Ovary (tissue), 9 donors: ENCODE measurements around the gene NCOA6. TPM values are rescaled to one million over a fixed set of nuclear protein-coding genes. Genes with fewer than 3 reads are reported as not detected.

Source experiments
- DNase-seq, 5 donors: peaks; one replicate each; pipeline ENCODE4 v3.0.0-alpha.2; 2019 to 2020
- H3K27ac ChIP-seq, 2 donors: fragments of 200-600 bp; one replicate each; pipeline versions ENCODE4 v1.5.1 to v1.8.0; 2019 to 2022
- H3K27me3 ChIP-seq: fragments of 200-600 bp; one replicate; pipeline ENCODE4 v1.8.0; 2022
- H3K36me3 ChIP-seq: fragments of 200-600 bp; sonication (generic); one replicate; pipeline ENCODE4 v1.5.1; 2019
- H3K4me1 ChIP-seq: one replicate; pipeline ENCODE4 v1.8.1; 2013; ENCODE audit warnings: mild to moderate bottlenecking, moderate library complexity; ENCODE audit not compliant: insufficient read depth
- H3K4me3 ChIP-seq: fragments of 200-600 bp; sonication (generic); one replicate; pipeline ENCODE4 v1.5.1; 2017
- H3K9me3 ChIP-seq, 2 donors: fragments of 200-600 bp in 1 of 2; sonication (generic) in 1 of 2; one replicate each; pipeline versions ENCODE4 v1.5.1 to v1.8.1; 2013 to 2019; ENCODE audit warnings: mild to moderate bottlenecking in 1 of 2, moderate library complexity in 1 of 2
- EP300 ChIP-seq: sonication (generic); formaldehyde crosslinking; IDR thresholded peaks from one replicate; pipeline ENCODE4 v1.6.1; 2017; ENCODE audit warnings: antibody characterized with exemption
- POLR2A ChIP-seq: fragments of 450-650 bp; IDR thresholded peaks from one replicate; pipeline ENCODE4 v1.6.1; 2017; ENCODE audit warnings: antibody characterized with exemption, mild to moderate bottlenecking, moderate library complexity
- WGBS, 3 donors: extraction: QIAGEN DNeasy Blood & Tissue Kit in 1 of 3; methylation state at CpG; one replicate each; pipeline versions ENCODE4 v1.1.5 to v1.1.7; 2013 to 2017; 5-methylcytosine and 5-hydroxymethylcytosine counted together
- intact Hi-C, 4 donors: fragments of 100-400 bp; cut with DNase I; formaldehyde crosslinking; loops; one replicate each; pipeline versions ENCODE4 v1.11.0 to v1.15.1; 2022 to 2023
- polyA plus RNA-seq, 2 donors: library from polyadenylated mRNA; stranded (reverse); fragments of 200-250 nt in 1 of 2; fragments of 350-450 nt in 1 of 2; fragmentation: Illumina TruSeq in 1 of 2; extraction: RNeasy Lipid Tissue Mini Kit (QIAGEN cat#74804) in 1 of 2; gene quantifications; one replicate each; pipeline ENCODE4 v1.2.3, GENCODE V29; 2013 to 2014
- total RNA-seq, 7 donors: library from RNA; depleted of rRNA in 2 of 7; stranded (reverse); fragments of >200 nt in 2 of 7; fragmentation: NEBNext Ultra II Directional in 3 of 7; extraction: Animal tissue kit (Norgen Biotek cat#: 25700) in 3 of 7; gene quantifications; one replicate each; pipeline versions ENCODE4 v1.1.0 to v1.2.4, GENCODE V29; 2016 to 2023
- TF ChIP-seq, protein P1 (sequence below), 3 donors: fragments of 450-650 bp in 2 of 3; fragments of 200-600 bp in 1 of 3; IDR thresholded peaks; one replicate each; pipeline versions ENCODE4 v1.5.1 to v1.8.0; 2016 to 2022; ENCODE audit warnings: antibody characterized with exemption in 3 of 3, mild to moderate bottlenecking in 1 of 3
- donor health status: DM: no; HTN: no; CAD: no; lungs with moderate emphysema.
- donor health status: DM: no; HTN: no; CAD: no.
- donor health status: Bipolar disorder and iron deficiency.
- donor health status: DM: yes; HTN: yes; CAD: no.
- donor health status: DM: no; HTN: no; CAD: no.
- donor health status: DM: yes; HTN: yes; CAD: no.

Gene NCOA6
- total and polyA plus RNA-seq, 9 donors: 10.5 to 31.7 (median 23.9) TPM

DNA sequence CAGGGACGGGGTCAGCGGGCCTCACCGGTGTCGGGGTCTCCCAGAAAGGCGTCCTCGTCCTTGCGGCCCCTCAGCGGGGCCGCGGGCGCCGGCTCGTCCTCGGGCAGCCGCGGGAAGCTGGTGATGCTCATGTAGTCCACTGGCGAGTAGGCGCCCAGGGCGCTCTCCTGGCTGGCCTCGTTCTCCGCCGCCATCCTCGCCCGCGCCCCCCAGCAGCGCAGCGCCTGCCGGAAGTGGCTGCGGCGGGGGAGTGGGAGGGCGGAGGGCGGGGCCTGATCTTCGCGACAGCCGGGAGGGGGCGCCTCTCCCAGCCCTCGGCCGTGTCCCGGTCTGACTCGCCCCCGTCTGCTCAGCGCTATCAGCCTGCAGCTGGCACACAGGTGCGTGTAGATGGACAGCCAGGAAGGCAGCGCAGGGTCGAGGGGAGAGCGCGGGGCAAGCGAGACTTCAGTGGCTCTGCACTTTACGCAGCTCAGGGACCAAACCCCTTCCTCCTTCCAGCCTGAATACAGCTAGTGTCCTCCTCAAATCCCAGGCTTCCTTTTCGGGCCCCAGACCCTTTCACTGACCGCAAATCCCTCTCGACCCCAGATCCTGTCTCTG is 47.3 kb upstream of the NCOA6 start, which contains the start of gene GGT7:
GGT7 (minus strand) TSS at position 235 of the 603 bp plus-strand sequence; CDS start at position 194, 41 bp downstream.
- intact Hi-C loops: loop anchor here in 3 of 4 donors (5.0 kb wide), 2 partner anchors 85 to 220 kb away; partner anchors contain the start of genes GSS (in 3 of the 3), MYH7B (in 3 of the 3) and TRPC4AP (in 2 of the 3)
- H3K36me3 ChIP-seq: no peaks in the 10 kb centered on the region
- H3K9me3 ChIP-seq: no peaks in the 10 kb centered on the region
- WGBS, 3 donors: 0 to 1% (median 1%) methylated on average over 44 to 52 of the region's 52 CpGs
- H3K27ac ChIP-seq: peak within 1 kb of the TSS; percentile 42 to 52
- TF ChIP-seq, protein P1, sequence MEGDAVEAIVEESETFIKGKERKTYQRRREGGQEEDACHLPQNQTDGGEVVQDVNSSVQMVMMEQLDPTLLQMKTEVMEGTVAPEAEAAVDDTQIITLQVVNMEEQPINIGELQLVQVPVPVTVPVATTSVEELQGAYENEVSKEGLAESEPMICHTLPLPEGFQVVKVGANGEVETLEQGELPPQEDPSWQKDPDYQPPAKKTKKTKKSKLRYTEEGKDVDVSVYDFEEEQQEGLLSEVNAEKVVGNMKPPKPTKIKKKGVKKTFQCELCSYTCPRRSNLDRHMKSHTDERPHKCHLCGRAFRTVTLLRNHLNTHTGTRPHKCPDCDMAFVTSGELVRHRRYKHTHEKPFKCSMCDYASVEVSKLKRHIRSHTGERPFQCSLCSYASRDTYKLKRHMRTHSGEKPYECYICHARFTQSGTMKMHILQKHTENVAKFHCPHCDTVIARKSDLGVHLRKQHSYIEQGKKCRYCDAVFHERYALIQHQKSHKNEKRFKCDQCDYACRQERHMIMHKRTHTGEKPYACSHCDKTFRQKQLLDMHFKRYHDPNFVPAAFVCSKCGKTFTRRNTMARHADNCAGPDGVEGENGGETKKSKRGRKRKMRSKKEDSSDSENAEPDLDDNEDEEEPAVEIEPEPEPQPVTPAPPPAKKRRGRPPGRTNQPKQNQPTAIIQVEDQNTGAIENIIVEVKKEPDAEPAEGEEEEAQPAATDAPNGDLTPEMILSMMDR (IDR thresholded peaks at IDR 0.05): peak; percentile 54 to 65 (median 64)
- no peak for TF ChIP-seq EP300
- TF ChIP-seq POLR2A: no peak
- H3K4me1 ChIP-seq: peaks cover 5% of the 10 kb centered on the region
- DNase-seq: peak; percentile 82 to 88 (median 88)
- peak within 1 kb of the TSS; percentile 57 for H3K4me3 ChIP-seq
- H3K27me3 ChIP-seq: no peaks in the 10 kb centered on the region

DNA sequence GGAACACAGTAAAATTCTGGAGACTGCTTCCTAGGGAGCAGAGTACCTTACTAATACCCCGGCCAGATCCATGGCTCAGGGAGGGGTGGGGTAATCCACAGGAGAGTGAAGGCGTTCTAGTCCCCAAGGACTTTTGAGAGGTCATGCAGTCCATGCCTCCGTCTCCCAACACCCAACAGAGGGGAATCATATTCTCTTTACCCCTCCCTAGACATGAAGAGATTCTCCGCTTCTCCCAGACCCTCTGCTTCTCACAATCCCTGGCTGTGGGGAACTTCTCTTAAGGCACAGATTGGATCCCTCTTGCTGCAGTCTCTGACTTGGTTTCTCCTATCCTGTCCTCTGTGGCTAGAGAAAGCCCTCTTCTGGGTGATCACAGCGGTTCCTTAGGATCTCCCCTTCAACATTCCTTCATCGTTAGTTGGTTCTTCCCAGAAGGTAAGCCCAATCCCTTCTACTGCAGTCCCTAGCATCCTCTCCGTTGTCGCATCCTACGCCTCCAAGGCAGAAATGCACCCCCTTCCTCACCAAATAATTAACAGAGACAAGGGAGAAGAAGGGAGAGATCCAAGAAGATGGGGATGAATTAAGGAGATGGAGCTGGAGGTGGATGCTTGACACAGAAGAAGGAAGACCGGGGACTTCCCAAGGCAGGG is 46.6 kb upstream of the NCOA6 start:
- Histone ChIP-seq H3K9me3 (no peaks in the 10 kb centered on the region), H3K4me3 (peak overlapping the region; percentile 57), H3K36me3 (no peaks in the 10 kb centered on the region), H3K27ac (peak overlapping the region; percentile 42 to 52), H3K4me1 (peaks cover 5% of the 10 kb centered on the region), H3K27me3 (no peaks in the 10 kb centered on the region)
- no peak for TF ChIP-seq POLR2A
- TF ChIP-seq EP300: no peak
- TF ChIP-seq, protein P1 (IDR thresholded peaks at IDR 0.05): no peak
- DNase-seq: no peak
- 42 to 46% (median 46%) methylated on average over 10 of the region's 10 CpGs for WGBS, 3 donors
- intact Hi-C loops: loop anchor here in 3 of 4 donors (5.0 kb wide), 2 partner anchors 85 to 220 kb away; partner anchors contain the start of genes GSS (in 3 of the 3), MYH7B (in 3 of the 3) and TRPC4AP (in 2 of the 3)

DNA sequence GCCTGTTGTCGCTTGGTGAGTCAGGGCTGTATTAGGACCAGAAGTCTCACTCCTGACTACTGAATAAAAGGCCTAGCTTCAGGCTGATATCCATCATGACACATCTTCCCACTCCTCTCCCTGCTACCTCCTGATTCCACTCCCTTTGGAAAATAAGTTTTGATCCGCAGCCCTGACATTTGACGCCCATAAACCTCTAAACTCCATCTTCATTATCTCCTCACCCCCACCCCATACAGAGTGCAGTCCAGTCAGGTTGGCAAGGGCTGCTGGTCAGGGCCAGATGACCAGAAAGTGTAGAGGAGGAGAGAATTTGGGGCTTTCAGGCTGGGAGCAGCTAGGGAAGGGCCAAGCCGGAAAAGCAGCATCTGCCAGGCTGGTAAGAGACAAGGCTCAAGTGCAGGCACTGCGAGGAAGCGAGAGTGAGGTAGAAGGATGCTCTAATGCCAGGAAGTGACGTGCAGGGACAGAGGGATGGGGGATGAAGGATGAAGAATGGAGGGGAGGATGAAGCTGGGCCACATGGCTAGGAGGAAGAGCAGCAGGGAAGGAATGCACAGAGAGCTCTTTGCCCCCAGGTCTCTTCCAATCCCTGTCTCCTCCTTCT is 46.0 kb upstream of the NCOA6 start:
- TF ChIP-seq, protein P1 (IDR thresholded peaks at IDR 0.05): no peak
- TF ChIP-seq EP300 (no peak), POLR2A (no peak)
- no peaks in the 10 kb centered on the region for H3K9me3 ChIP-seq
- H3K36me3 ChIP-seq: no peaks in the 10 kb centered on the region
- no peak for DNase-seq
- intact Hi-C loops: loop anchor here in 3 of 4 donors (5.0 kb wide), 2 partner anchors 86 to 221 kb away; partner anchors contain the start of genes GSS (in 3 of the 3), MYH7B (in 3 of the 3) and TRPC4AP (in 2 of the 3)
- H3K4me3 ChIP-seq: peak overlapping the region; percentile 57
- no peak overlapping the region for H3K27ac ChIP-seq
- H3K27me3 ChIP-seq: no peaks in the 10 kb centered on the region
- WGBS, 3 donors: 95 to 96% (median 95%) methylated on average over 7 of the region's 7 CpGs
- peaks cover 5% of the 10 kb centered on the region for H3K4me1 ChIP-seq

DNA sequence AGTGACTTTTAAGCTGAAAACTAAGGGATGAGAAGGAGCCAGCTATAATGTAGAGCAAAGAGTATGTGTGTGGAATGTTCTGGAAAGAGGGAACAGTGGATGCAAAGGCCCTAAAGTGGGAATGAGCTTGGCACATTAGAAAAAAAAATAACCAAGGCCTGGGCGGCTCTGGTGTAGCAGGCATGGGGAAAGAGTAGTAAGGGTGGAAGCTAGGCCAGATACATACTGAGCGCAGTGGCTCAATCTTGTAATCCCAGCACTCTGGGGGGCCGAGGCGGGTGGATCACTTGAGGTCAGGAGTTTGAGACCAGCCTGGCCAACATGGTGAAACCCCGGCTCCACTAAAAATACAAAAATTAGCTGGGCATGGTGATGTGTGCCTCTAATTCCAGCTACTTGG is 38.8 kb upstream of the NCOA6 start:
- WGBS, 3 donors: 94 to 97% (median 96%) methylated on average over 5 of the region's 5 CpGs
- intact Hi-C loops: no loop called here
- no peaks in the 10 kb centered on the region for H3K36me3 ChIP-seq
- no peak overlapping the region for H3K4me3 ChIP-seq
- no peaks in the 10 kb centered on the region for H3K4me1 ChIP-seq
- DNase-seq: no peak
- H3K27me3 ChIP-seq: no peaks in the 10 kb centered on the region
- H3K27ac ChIP-seq: no peak overlapping the region
- no peaks in the 10 kb centered on the region for H3K9me3 ChIP-seq
- no peak for TF ChIP-seq POLR2A
- TF ChIP-seq EP300: no peak
